ENCODE results near the gene USP36.

GRCh38 chr17:78875363-78876093, 34.9 kb upstream of the USP36 start:
- TF ChIP-seq CTCF (IDR thresholded peaks at IDR 0.05): no peak
- no peak for TF ChIP-seq POLR2A (IDR thresholded peaks at IDR 0.05)
